HepG2 (cell line): ENCODE data around the gene JUND. TPM values are rescaled to one million over a fixed set of nuclear protein-coding genes. Genes with fewer than 3 reads are reported as not detected.

Experiments
- ARID4A ChIP-seq: sonication (generic); formaldehyde crosslinking; IDR thresholded peaks from 2 replicates; pipeline ENCODE4 v1.5.0; 2020; ENCODE audit warnings: mild to moderate bottlenecking, missing genetic modification reagents, borderline replicate concordance
- ATF7 ChIP-seq, 2 experiments: fragments of 450-650 bp in 1 of 2; sonication (generic) in 1 of 2; formaldehyde crosslinking in 1 of 2; IDR thresholded peaks; 2 replicates each; pipeline versions ENCODE4 v1.4.0 to v1.6.1; 2016 to 2020; ENCODE audit warnings: antibody characterized with exemption in 1 of 2, mild to moderate bottlenecking in 1 of 2, missing genetic modification reagents in 1 of 2
- BCL6 ChIP-seq: IDR thresholded peaks from 2 replicates; pipeline ENCODE4 v1.6.1; 2016; ENCODE audit warnings: missing genetic modification reagents, missing compliant biosample characterization
- FOXA1 ChIP-seq, 2 experiments: fragments of 450-650 bp in 1 of 2; sonication (generic) in 1 of 2; formaldehyde crosslinking in 1 of 2; IDR thresholded peaks; 2 replicates each; pipeline versions ENCODE4 v1.4.0 to v1.6.1; 2016 to 2020; ENCODE audit warnings: missing genetic modification reagents in 1 of 2
- HIVEP1 ChIP-seq: sonication (generic); formaldehyde crosslinking; IDR thresholded peaks from 2 replicates; pipeline ENCODE4 v1.4.0; 2020; ENCODE audit warnings: mild to moderate bottlenecking, missing genetic modification reagents
- HOMEZ ChIP-seq: IDR thresholded peaks from 2 replicates; pipeline ENCODE4 v1.6.1; 2016; ENCODE audit warnings: low read depth
- KAT8 ChIP-seq: IDR thresholded peaks from 2 replicates; pipeline ENCODE4 v1.6.1; 2016; ENCODE audit warnings: missing genetic modification reagents, missing compliant biosample characterization
- KLF15 ChIP-seq: sonication (generic); formaldehyde crosslinking; IDR thresholded peaks from 2 replicates; pipeline ENCODE4 v1.8.1; 2023; ENCODE audit warnings: borderline replicate concordance, mild to moderate bottlenecking, inconsistent platforms, missing genetic modification reagents, mixed read lengths
- MAFG ChIP-seq: sonication (generic); formaldehyde crosslinking; IDR thresholded peaks from 2 replicates; pipeline ENCODE4 v1.5.1; 2020; ENCODE audit warnings: mild to moderate bottlenecking, missing genetic modification reagents
- NFE2L2 ChIP-seq: fragments of 150-350 bp; IDR thresholded peaks from 2 replicates; pipeline ENCODE4 v1.6.1; 2014; ENCODE audit warnings: low read length
- SAFB2 ChIP-seq: sonication (generic); formaldehyde crosslinking; IDR thresholded peaks from 2 replicates; pipeline ENCODE4 v1.5.1; 2020; ENCODE audit warnings: missing genetic modification reagents, low read depth, mild to moderate bottlenecking, borderline replicate concordance
- SIX1 ChIP-seq: sonication (generic); formaldehyde crosslinking; IDR thresholded peaks from 2 replicates; pipeline ENCODE4 v1.4.0; 2020; ENCODE audit warnings: missing genetic modification reagents, borderline replicate concordance
- SMYD3 ChIP-seq: sonication (generic); formaldehyde crosslinking; IDR thresholded peaks from 2 replicates; pipeline ENCODE4 v1.8.1; 2023; ENCODE audit warnings: mild to moderate bottlenecking, missing genetic modification reagents
- THAP11 ChIP-seq: IDR thresholded peaks from 2 replicates; pipeline ENCODE4 v1.6.1; 2016; ENCODE audit warnings: missing biosample characterization, missing genetic modification reagents
- TP53 ChIP-seq: sonication (generic); formaldehyde crosslinking; conservative IDR thresholded peaks from 2 replicates; pipeline ENCODE4 v1.4.0; 2020; ENCODE audit warnings: missing genetic modification reagents
- U2AF2 ChIP-seq: fragments of 200-400 bp; formaldehyde crosslinking; IDR thresholded peaks from 2 replicates; pipeline ENCODE4 v1.6.1; 2017; ENCODE audit warnings: low read depth, mild to moderate bottlenecking, low read length
- ZFP36L2 ChIP-seq: sonication (generic); formaldehyde crosslinking; IDR thresholded peaks from 2 replicates; pipeline ENCODE4 v1.4.0; 2020; ENCODE audit warnings: missing genetic modification reagents
- ZNF230 ChIP-seq: sonication (generic); formaldehyde crosslinking; IDR thresholded peaks from 2 replicates; pipeline ENCODE4 v1.4.0; 2020; ENCODE audit warnings: mild to moderate bottlenecking, missing genetic modification reagents
- ZNF430 ChIP-seq: sonication (generic); formaldehyde crosslinking; IDR thresholded peaks from 2 replicates; pipeline ENCODE4 v1.9.0; 2021; ENCODE audit warnings: mild to moderate bottlenecking, missing genetic modification reagents
- ZNF441 ChIP-seq: sonication (generic); formaldehyde crosslinking; IDR thresholded peaks from 2 replicates; pipeline ENCODE4 v1.7.0; 2021; ENCODE audit warnings: missing genetic modification reagents, borderline replicate concordance
- ZNF460 ChIP-seq: sonication (generic); formaldehyde crosslinking; IDR thresholded peaks from 2 replicates; pipeline ENCODE4 v1.5.1; 2020; ENCODE audit warnings: missing genetic modification reagents, mild to moderate bottlenecking, borderline replicate concordance
- ZNF615 ChIP-seq: sonication (generic); formaldehyde crosslinking; IDR thresholded peaks from 2 replicates; pipeline ENCODE4 v1.5.0; 2020; ENCODE audit warnings: mild to moderate bottlenecking, missing genetic modification reagents, borderline replicate concordance
- ZNF749 ChIP-seq: sonication (generic); formaldehyde crosslinking; IDR thresholded peaks from 2 replicates; pipeline ENCODE4 v1.8.0; 2022; ENCODE audit warnings: mild to moderate bottlenecking, missing genetic modification reagents, moderate library complexity, borderline replicate concordance
- ZNF776 ChIP-seq: sonication (generic); formaldehyde crosslinking; IDR thresholded peaks from 2 replicates; pipeline ENCODE4 v1.4.0; 2020; ENCODE audit warnings: mild to moderate bottlenecking, missing genetic modification reagents
- ZSCAN12 ChIP-seq: sonication (generic); formaldehyde crosslinking; IDR thresholded peaks from 2 replicates; pipeline ENCODE4 v1.9.0; 2021; ENCODE audit warnings: mild to moderate bottlenecking, missing genetic modification reagents
- ZSCAN31 ChIP-seq: sonication (generic); formaldehyde crosslinking; IDR thresholded peaks from 2 replicates; pipeline ENCODE4 v1.5.0; 2020; ENCODE audit warnings: low read depth, mild to moderate bottlenecking, missing genetic modification reagents
- polyA plus RNA-seq, 8 experiments: library from polyadenylated mRNA; depleted of rRNA in 3 of 8; stranded (reverse) in 7 of 8; unstranded in 1 of 8; fragments of >200 nt; fragmentation: Illumina TruSeq in 4 of 8; extraction: Trizol in 4 of 8; gene quantifications; 2 replicates each; pipeline versions ENCODE4 v1.2.1 to v1.2.3, GENCODE V29; 2011 to 2016; ENCODE audit warnings: low read depth in 4 of 8, missing spikeins in 1 of 8, mixed read lengths in 1 of 8; ENCODE audit not compliant: insufficient read depth in 1 of 8
- total RNA-seq, 5 experiments: library from RNA; depleted of rRNA; stranded (reverse); fragments of >200 nt; fragmentation: Illumina TruSeq; extraction: Trizol; gene quantifications; 2 replicates each; pipeline ENCODE4 v1.2.3, GENCODE V29; 2016; ENCODE audit warnings: low read depth in 1 of 5

The JUND gene
- total and polyA plus RNA-seq, 2 of the 13 experiments (the other 11 are each of a cell fraction or from before 2014, with no cell fraction given): 41.2 to 59.8 TPM

GRCh38 chr19:18233224-18233825, 48.1 kb downstream of the JUND start (continued):
- TF ChIP-seq BCL6: peak; percentile 53
- peak; percentile 91 for TF ChIP-seq ZNF441 (CRISPR knock-in tag)
- peak; percentile 92; the same call in 1 of the 2 replicates for TF ChIP-seq ZNF776
- TF ChIP-seq ZNF749 (CRISPR knock-in tag): peak; percentile 76; the same call in 1 of the 2 replicates
- peak; percentile 83; the same call in 1 of the 2 replicates for TF ChIP-seq ZNF230 (CRISPR knock-in tag)
- peak; percentile 63; the same call in 1 of the 2 replicates for TF ChIP-seq SIX1 (CRISPR knock-in tag)
- peak; percentile 91 for TF ChIP-seq ZSCAN12 (CRISPR knock-in tag)
- no peak for TF ChIP-seq U2AF2
- TF ChIP-seq SAFB2 (CRISPR knock-in tag): no peak
- peak; percentile 95 for TF ChIP-seq ZNF430 (CRISPR knock-in tag)
- TF ChIP-seq KLF15 (CRISPR knock-in tag): peak; percentile 70; the same call in 1 of the 2 replicates
- peak; percentile 78; the same call in 1 of the 2 replicates for TF ChIP-seq ZSCAN31 (CRISPR knock-in tag)
- TF ChIP-seq ARID4A (CRISPR knock-in tag): peak; percentile 89
- TF ChIP-seq HIVEP1: 0 out of 2 replicates have a peak, but pooled peaks have one; percentile 51
- TF ChIP-seq ZNF460 (CRISPR knock-in tag): no peak
- TF ChIP-seq FOXA1 (IDR thresholded peaks at IDR 0.05): no peak
- TF ChIP-seq FOXA1 (CRISPR knock-in tag; IDR thresholded peaks at IDR 0.05): no peak
- peak; percentile 66; the same call in 1 of the 2 replicates for TF ChIP-seq ZNF615 (CRISPR knock-in tag)
- no peak for TF ChIP-seq MAFG (CRISPR knock-in tag)
- no peak; the same call in 1 of the 2 replicates for TF ChIP-seq TP53 (CRISPR knock-in tag)
- no peak for TF ChIP-seq NFE2L2
- TF ChIP-seq ZFP36L2 (CRISPR knock-in tag): peak; percentile 80; the same call in 1 of the 2 replicates
- peak; percentile 53; the same call in 1 of the 2 replicates for TF ChIP-seq HOMEZ (CRISPR knock-in tag)
- TF ChIP-seq KAT8 (CRISPR knock-in tag): peak; percentile 75
- TF ChIP-seq ATF7 (IDR thresholded peaks at IDR 0.05): no peak
- TF ChIP-seq ATF7 (CRISPR knock-in tag; IDR thresholded peaks at IDR 0.05): no peak
- TF ChIP-seq THAP11 (CRISPR knock-in tag): peak; percentile 80
- no peak for TF ChIP-seq SMYD3 (CRISPR knock-in tag)
